ENCODE measurements around the gene KANSL1. TPM values are rescaled to one million over a fixed set of nuclear protein-coding genes. Genes with fewer than 3 reads are reported as not detected.

KANSL1 gene
- total and polyA plus RNA-seq, 2 donors from 2014 or later: 13.7 to 97.3 TPM

GRCh38 chr17:45989759-45990158 is 203.5 kb downstream of the KANSL1 start:
- peaks cover 0 to 4% (median 0%) of the 10 kb centered on the region in 3 donors for H3K36me3 ChIP-seq (ENCODE audit: control insufficient read depth in 2 of 3, insufficient read depth in 3 of 3, low read length in 3 of 3)
- no peaks in the 10 kb centered on the region for H3K4me1 ChIP-seq (ENCODE audit: control insufficient read depth in 2 of 3, insufficient read depth in 2 of 3, low read depth in 1 of 3, low read length in 3 of 3)
- no peaks in the 10 kb centered on the region for H3K9me3 ChIP-seq (ENCODE audit: control insufficient read depth in 2 of 3, insufficient read depth in 1 of 3, low read length in 3 of 3)
- TF ChIP-seq CTCF (IDR thresholded peaks at IDR 0.05; ENCODE audit: borderline replicate concordance, extremely low read depth, insufficient read depth): no peak
- no peak overlapping the region for H3K9ac ChIP-seq (ENCODE audit: low read length in 3 of 3)
- DNase-seq (no peak), FAIRE-seq (no peak)
- H3K27me3 ChIP-seq (ENCODE audit: control insufficient read depth, insufficient read depth, low read length): no peaks in the 10 kb centered on the region
- no peak overlapping the region for H3K27ac ChIP-seq (ENCODE audit: low read depth in 2 of 2, low read length in 2 of 2)
- intact Hi-C loops (cut with DNase I): no loop called here
- no peak overlapping the region for H3K4me3 ChIP-seq (ENCODE audit: low read length in 3 of 3)

- TF ChIP-seq CTCF (IDR thresholded peaks at IDR 0.05; ENCODE audit: borderline replicate concordance, extremely low read depth, insufficient read depth): no peak
- no peaks in the 10 kb centered on the region for H3K4me1 ChIP-seq (ENCODE audit: control insufficient read depth in 2 of 3, insufficient read depth in 2 of 3, low read depth in 1 of 3, low read length in 3 of 3)
- intact Hi-C loops (cut with DNase I): no loop called here
Measured at GRCh38 chr17:45987706-45988105, 205.5 kb downstream of the KANSL1 start.

GRCh38 chr17:45986056-45986455 is 207.2 kb downstream of the KANSL1 start:
- FAIRE-seq (no peak), DNase-seq (peak in 1 of 5 donors; percentile 10)
- Histone ChIP-seq H3K27ac (ENCODE audit: low read depth in 2 of 2, low read length in 2 of 2) (no peak overlapping the region), H3K9ac (ENCODE audit: low read length in 3 of 3) (no peak overlapping the region), H3K4me1 (ENCODE audit: control insufficient read depth in 2 of 3, insufficient read depth in 2 of 3, low read depth in 1 of 3, low read length in 3 of 3) (no peaks in the 10 kb centered on the region), H3K27me3 (ENCODE audit: control insufficient read depth, insufficient read depth, low read length) (no peaks in the 10 kb centered on the region), H3K9me3 (ENCODE audit: control insufficient read depth in 2 of 3, insufficient read depth in 1 of 3, low read length in 3 of 3) (no peaks in the 10 kb centered on the region), H3K4me3 (ENCODE audit: low read length in 3 of 3) (no peak overlapping the region), H3K36me3 (ENCODE audit: control insufficient read depth in 2 of 3, insufficient read depth in 3 of 3, low read length in 3 of 3) (peaks cover 0 to 1% (median 0%) of the 10 kb centered on the region in 3 donors)
- intact Hi-C loops (cut with DNase I): no loop called here
- no peak for TF ChIP-seq CTCF (IDR thresholded peaks at IDR 0.05; ENCODE audit: borderline replicate concordance, extremely low read depth, insufficient read depth)

More at GRCh38 chr17:45987706-45988105, 205.5 kb downstream of the KANSL1 start:
- Histone ChIP-seq H3K9ac (ENCODE audit: low read length in 3 of 3) (no peak overlapping the region), H3K9me3 (ENCODE audit: control insufficient read depth in 2 of 3, insufficient read depth in 1 of 3, low read length in 3 of 3) (no peaks in the 10 kb centered on the region), H3K27ac (ENCODE audit: low read depth in 2 of 2, low read length in 2 of 2) (no peak overlapping the region), H3K36me3 (ENCODE audit: control insufficient read depth in 2 of 3, insufficient read depth in 3 of 3, low read length in 3 of 3) (peaks cover 0 to 2% (median 0%) of the 10 kb centered on the region in 3 donors), H3K27me3 (ENCODE audit: control insufficient read depth, insufficient read depth, low read length) (no peaks in the 10 kb centered on the region), H3K4me3 (ENCODE audit: low read length in 3 of 3) (no peak overlapping the region)
- no peak for FAIRE-seq
- no peak for DNase-seq

GRCh38 chr17:45985447-45985846 is 207.8 kb downstream of the KANSL1 start:
- intact Hi-C loops (cut with DNase I): no loop called here
- FAIRE-seq: no peak
- Histone ChIP-seq H3K4me1 (ENCODE audit: control insufficient read depth in 2 of 3, insufficient read depth in 2 of 3, low read depth in 1 of 3, low read length in 3 of 3) (no peaks in the 10 kb centered on the region), H3K27me3 (ENCODE audit: control insufficient read depth, insufficient read depth, low read length) (no peaks in the 10 kb centered on the region), H3K36me3 (ENCODE audit: control insufficient read depth in 2 of 3, insufficient read depth in 3 of 3, low read length in 3 of 3) (no peaks in the 10 kb centered on the region), H3K9me3 (ENCODE audit: control insufficient read depth in 2 of 3, insufficient read depth in 1 of 3, low read length in 3 of 3) (no peaks in the 10 kb centered on the region), H3K27ac (ENCODE audit: low read depth in 2 of 2, low read length in 2 of 2) (no peak overlapping the region), H3K4me3 (ENCODE audit: low read length in 3 of 3) (no peak overlapping the region), H3K9ac (ENCODE audit: low read length in 3 of 3) (no peak overlapping the region)
- no peak for TF ChIP-seq CTCF (IDR thresholded peaks at IDR 0.05; ENCODE audit: borderline replicate concordance, extremely low read depth, insufficient read depth)
- DNase-seq: peak in 1 of 5 donors; percentile 8

Measured in kidney (tissue), 14 donors.